ENCODE results near the gene MMUT.

- TF ChIP-seq EZH2phosphoT487 (IDR thresholded peaks at IDR 0.05; ENCODE audit: unreplicated experiment) = no peak
- TF ChIP-seq CTCF (conservative IDR thresholded peaks at IDR 0.05; ENCODE audit: low read depth in 2 of 2) = no peak
- TF ChIP-seq POLR2AphosphoS5 (IDR thresholded peaks at IDR 0.05; ENCODE audit: low read depth) = no peak
- no peak for TF ChIP-seq EZH2 (IDR thresholded peaks at IDR 0.05; ENCODE audit: low read depth, unreplicated experiment)
- TF ChIP-seq, protein P1, sequence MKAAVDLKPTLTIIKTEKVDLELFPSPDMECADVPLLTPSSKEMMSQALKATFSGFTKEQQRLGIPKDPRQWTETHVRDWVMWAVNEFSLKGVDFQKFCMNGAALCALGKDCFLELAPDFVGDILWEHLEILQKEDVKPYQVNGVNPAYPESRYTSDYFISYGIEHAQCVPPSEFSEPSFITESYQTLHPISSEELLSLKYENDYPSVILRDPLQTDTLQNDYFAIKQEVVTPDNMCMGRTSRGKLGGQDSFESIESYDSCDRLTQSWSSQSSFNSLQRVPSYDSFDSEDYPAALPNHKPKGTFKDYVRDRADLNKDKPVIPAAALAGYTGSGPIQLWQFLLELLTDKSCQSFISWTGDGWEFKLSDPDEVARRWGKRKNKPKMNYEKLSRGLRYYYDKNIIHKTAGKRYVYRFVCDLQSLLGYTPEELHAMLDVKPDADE (IDR thresholded peaks at IDR 0.05) = no peak
- TF ChIP-seq NANOG (IDR thresholded peaks at IDR 0.05; ENCODE audit: borderline replicate concordance) = no peak
- TF ChIP-seq JUNB (IDR thresholded peaks at IDR 0.05; ENCODE audit: unreplicated experiment) = no peak
- no peak for TF ChIP-seq CREB1 (CRISPR knock-in tag; IDR thresholded peaks at IDR 0.05; ENCODE audit: low read depth)
Observed at GRCh38 chr6:49499126-49499525, 36.1 kb upstream of the MMUT start.

All from GM23338 (cell line).